ENCODE results near the gene TBC1D10A. TPM values are rescaled to one million over a fixed set of nuclear protein-coding genes. Genes with fewer than 3 reads are reported as not detected.

The TBC1D10A gene
- total and polyA plus RNA-seq, 7 donors, result 2.2 to 4.8 (median 3.2) TPM

GRCh38 chr22:30371981-30372380, 45.2 kb upstream of the TBC1D10A start:
- H3K27me3 ChIP-seq (ENCODE audit: insufficient read depth in 3 of 3, low read length in 2 of 3), result no peaks in the 10 kb centered on the region
- H3K9me3 ChIP-seq, result no peaks in the 10 kb centered on the region
- H3K36me3 ChIP-seq (ENCODE audit: insufficient read depth in 1 of 2, low read depth in 1 of 2), result peaks cover 0 to 1% of the 10 kb centered on the region in 2 donors
- H3K27ac ChIP-seq, result no peak overlapping the region
- ATAC-seq (no peak), DNase-seq (no peak)
- H3K4me3 ChIP-seq, result no peak overlapping the region
- intact Hi-C loops (cut with DNase I), result no loop called here
- no peaks in the 10 kb centered on the region for H3K4me1 ChIP-seq
- TF ChIP-seq CTCF (IDR thresholded peaks at IDR 0.05), result no peak
- WGBS, 3 donors, result 74 to 79% (median 77%) methylated on average over 13 of the region's 13 CpGs

- intact Hi-C loops (cut with DNase I), result no loop called here
- Histone ChIP-seq H3K27ac (no peak overlapping the region), H3K27me3 (ENCODE audit: insufficient read depth in 3 of 3, low read length in 2 of 3) (no peaks in the 10 kb centered on the region), H3K9me3 (no peaks in the 10 kb centered on the region), H3K36me3 (ENCODE audit: insufficient read depth in 1 of 2, low read depth in 1 of 2) (peaks cover 0 to under 1% of the 10 kb centered on the region in 2 donors), H3K4me1 (no peaks in the 10 kb centered on the region), H3K4me3 (no peak overlapping the region)
- DNase-seq (no peak), ATAC-seq (no peak)
- WGBS, 3 donors, result 88 to 96% (median 92%) methylated on average over 9 of the region's 9 CpGs
- TF ChIP-seq CTCF (IDR thresholded peaks at IDR 0.05), result no peak
These were observed 44.6 kb upstream of the TBC1D10A start for GRCh38 chr22:30371321-30371720.

DNA sequence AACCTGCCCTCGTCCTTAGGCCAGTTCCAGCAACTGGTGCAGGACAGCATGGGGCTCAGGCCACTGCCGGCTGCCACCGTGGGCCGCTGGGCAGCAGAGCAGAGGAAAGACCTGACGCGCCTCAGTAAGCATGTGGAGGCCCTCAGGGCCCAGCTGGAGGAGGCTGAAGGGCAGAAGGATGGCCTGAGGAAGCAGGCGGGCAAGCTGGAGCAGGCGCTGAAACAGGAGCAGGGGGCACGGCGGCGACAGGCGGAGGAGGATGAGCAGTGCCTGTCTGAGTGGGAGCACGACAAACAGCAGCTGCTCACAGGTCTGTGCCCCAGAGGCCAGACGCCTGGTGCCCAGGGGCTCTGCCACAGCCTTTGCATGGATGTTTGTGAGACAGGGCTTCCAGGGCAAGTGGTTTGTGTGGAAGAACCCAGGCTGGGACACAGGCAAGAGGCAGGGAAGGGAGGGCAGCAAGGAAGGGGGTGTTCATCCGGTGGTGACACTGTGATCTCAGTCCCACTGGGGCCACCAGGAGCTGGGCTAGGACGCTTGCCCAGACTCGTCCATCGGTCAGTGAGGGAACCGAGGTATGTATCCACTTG, 44.0 kb upstream of the TBC1D10A start:
- ATAC-seq (no peak), DNase-seq (no peak)
- 58 to 65% (median 62%) methylated on average over 19 of the region's 19 CpGs for WGBS, 3 donors
- Histone ChIP-seq H3K36me3 (ENCODE audit: insufficient read depth in 1 of 2, low read depth in 1 of 2) (peaks cover 0 to 3% of the 10 kb centered on the region in 2 donors), H3K4me3 (no peak overlapping the region), H3K27me3 (ENCODE audit: insufficient read depth in 3 of 3, low read length in 2 of 3) (no peaks in the 10 kb centered on the region), H3K9me3 (no peaks in the 10 kb centered on the region), H3K4me1 (no peaks in the 10 kb centered on the region), H3K27ac (no peak overlapping the region)
- intact Hi-C loops (cut with DNase I), result no loop called here
- TF ChIP-seq CTCF (IDR thresholded peaks at IDR 0.05), result no peak

GRCh38 chr22:30368420-30368819, 41.7 kb upstream of the TBC1D10A start:
- Histone ChIP-seq H3K36me3 (ENCODE audit: insufficient read depth in 1 of 2, low read depth in 1 of 2) (peaks cover 0 to 3% of the 10 kb centered on the region in 2 donors), H3K27me3 (ENCODE audit: insufficient read depth in 3 of 3, low read length in 2 of 3) (no peaks in the 10 kb centered on the region), H3K4me3 (no peak overlapping the region), H3K9me3 (no peaks in the 10 kb centered on the region), H3K4me1 (no peaks in the 10 kb centered on the region), H3K27ac (no peak overlapping the region)
- ATAC-seq, result no peak
- no peak for DNase-seq
- TF ChIP-seq CTCF (IDR thresholded peaks at IDR 0.05), result no peak
- intact Hi-C loops (cut with DNase I), result no loop called here
- WGBS, 3 donors, result 84 to 91% (median 88%) methylated on average over 9 of the region's 9 CpGs

DNA sequence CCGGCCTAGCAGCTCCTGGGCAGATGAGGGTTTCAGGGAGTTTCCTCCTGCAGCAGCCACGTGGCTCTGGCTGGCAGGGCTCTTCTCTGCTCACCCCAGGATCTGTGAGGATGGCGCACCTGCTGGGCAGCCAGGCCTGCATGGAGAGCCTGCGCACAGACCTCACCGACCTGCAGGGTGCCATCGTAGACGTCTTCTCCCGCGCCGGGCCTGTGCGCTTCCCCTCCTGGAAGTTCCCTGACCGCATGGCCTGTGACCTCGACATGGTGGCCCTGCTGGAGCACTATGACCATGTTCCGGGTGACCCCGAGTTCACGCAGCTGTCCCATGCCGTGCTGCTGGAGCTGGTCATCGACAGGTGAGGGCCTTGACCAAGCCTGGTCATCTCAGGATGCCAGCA, 39.1 kb upstream of the TBC1D10A start:
- ATAC-seq (no peak), DNase-seq (no peak)
- intact Hi-C loops (cut with DNase I), result no loop called here
- H3K9me3 ChIP-seq, result no peaks in the 10 kb centered on the region
- peaks cover 0 to 3% of the 10 kb centered on the region in 2 donors for H3K36me3 ChIP-seq (ENCODE audit: insufficient read depth in 1 of 2, low read depth in 1 of 2)
- no peak overlapping the region for H3K27ac ChIP-seq
- no peak overlapping the region for H3K4me3 ChIP-seq
- H3K4me1 ChIP-seq, result no peaks in the 10 kb centered on the region
- WGBS, 3 donors, result 91 to 92% (median 92%) methylated on average over 15 to 18 of the region's 18 CpGs
- TF ChIP-seq CTCF (IDR thresholded peaks at IDR 0.05), result no peak
- H3K27me3 ChIP-seq (ENCODE audit: insufficient read depth in 3 of 3, low read length in 2 of 3), result no peaks in the 10 kb centered on the region
